ENCODE measurements around the gene DPYD. TPM values are rescaled to one million over a fixed set of nuclear protein-coding genes. Genes with fewer than 3 reads are reported as not detected.

DPYD gene
- total and polyA plus RNA-seq, 7 donors, result 6.0 to 56.1 (median 40.2) TPM

- WGBS, 2 donors, result 75 to 92% methylated on average over 5 of the region's 5 CpGs
- TF ChIP-seq EP300 (IDR thresholded peaks at IDR 0.05), result no peak
- TF ChIP-seq POLR2AphosphoS5 (IDR thresholded peaks at IDR 0.05), result no peak
- no peak for TF ChIP-seq POLR2A (IDR thresholded peaks at IDR 0.05)
- TF ChIP-seq CTCF (IDR thresholded peaks at IDR 0.05), result no peak
- no peak overlapping the region for H3K4me3 ChIP-seq
- no peaks in the 10 kb centered on the region for H3K36me3 ChIP-seq
- no peaks in the 10 kb centered on the region for H3K4me1 ChIP-seq
- no peaks in the 10 kb centered on the region for H3K9me3 ChIP-seq
- H3K27ac ChIP-seq, result no peak overlapping the region
- H3K27me3 ChIP-seq, result no peaks in the 10 kb centered on the region
- intact Hi-C loops (cut with DNase I), result no loop called here
- no peak for DNase-seq
These were observed 9.3 kb upstream of the DPYD start for GRCh38 chr1:97929874-97930851.

GRCh38 chr1:97926017-97926708 lies 5.3 kb upstream of the DPYD start:
- Histone ChIP-seq H3K27ac (no peak overlapping the region), H3K27me3 (no peaks in the 10 kb centered on the region), H3K4me3 (no peak overlapping the region), H3K4me1 (no peaks in the 10 kb centered on the region), H3K9me3 (no peaks in the 10 kb centered on the region), H3K36me3 (no peaks in the 10 kb centered on the region)
- intact Hi-C loops (cut with DNase I), result no loop called here
- no peak for TF ChIP-seq CTCF (IDR thresholded peaks at IDR 0.05)
- TF ChIP-seq POLR2A (IDR thresholded peaks at IDR 0.05), result no peak
- TF ChIP-seq EP300 (IDR thresholded peaks at IDR 0.05), result no peak
- no peak for TF ChIP-seq POLR2AphosphoS5 (IDR thresholded peaks at IDR 0.05)
- DNase-seq, result no peak
- WGBS, 2 donors, result 48 to 55% methylated on average over 3 of the region's 3 CpGs

GRCh38 chr1:97925151-97925550 lies 4.3 kb upstream of the DPYD start:
- Histone ChIP-seq H3K36me3 (no peaks in the 10 kb centered on the region), H3K9me3 (no peaks in the 10 kb centered on the region), H3K27me3 (no peaks in the 10 kb centered on the region), H3K27ac (no peak overlapping the region), H3K4me3 (no peak overlapping the region), H3K4me1 (no peaks in the 10 kb centered on the region)
- TF ChIP-seq EP300 (IDR thresholded peaks at IDR 0.05), result no peak
- no peak for TF ChIP-seq CTCF (IDR thresholded peaks at IDR 0.05)
- TF ChIP-seq POLR2A (IDR thresholded peaks at IDR 0.05), result no peak
- TF ChIP-seq POLR2AphosphoS5 (IDR thresholded peaks at IDR 0.05), result no peak
- no peak for DNase-seq
- intact Hi-C loops (cut with DNase I), result no loop called here

- no peaks in the 10 kb centered on the region for H3K27me3 ChIP-seq
- no peak overlapping the region for H3K4me3 ChIP-seq
- no peaks in the 10 kb centered on the region for H3K9me3 ChIP-seq
- H3K4me1 ChIP-seq, result peaks cover 0 to 6% (median 6%) of the 10 kb centered on the region in 4 donors
- H3K36me3 ChIP-seq, result no peaks in the 10 kb centered on the region
- 84 to 95% methylated on average over 2 of the region's 2 CpGs for WGBS, 2 donors
- intact Hi-C loops (cut with DNase I), result no loop called here
- DNase-seq, result no peak
- TF ChIP-seq CTCF (IDR thresholded peaks at IDR 0.05), result no peak
- no peak for TF ChIP-seq EP300 (IDR thresholded peaks at IDR 0.05)
- no peak for TF ChIP-seq POLR2AphosphoS5 (IDR thresholded peaks at IDR 0.05)
- no peak for TF ChIP-seq POLR2A (IDR thresholded peaks at IDR 0.05)
- H3K27ac ChIP-seq, result no peak overlapping the region
These were observed 3.0 kb upstream of the DPYD start for GRCh38 chr1:97923811-97924210.

Data from sigmoid colon (tissue), 7 donors.